Measurements from ENCODE around the gene TTN.

TTN gene

DNA sequence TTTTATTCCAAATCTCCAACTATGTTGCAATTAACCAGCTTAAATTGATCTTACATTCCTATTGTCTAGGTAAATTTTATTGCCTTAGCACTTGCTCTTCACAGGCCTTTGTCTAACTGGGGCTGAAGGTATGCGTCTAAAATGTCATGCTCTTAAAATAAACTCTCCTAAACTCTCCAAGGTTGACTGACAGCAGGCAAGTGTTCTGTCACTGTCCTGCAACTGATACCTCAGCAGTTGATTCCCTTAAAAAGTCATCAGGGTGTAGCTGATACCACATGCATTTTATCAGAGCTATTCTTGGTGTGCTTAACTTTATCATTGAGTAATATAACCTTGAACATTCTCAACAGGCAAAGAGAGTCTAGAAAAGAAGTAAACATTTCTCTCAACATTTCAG lies 680 bp downstream of the TTN start:
- Histone ChIP-seq H3K9ac (ENCODE audit: low read length) (no peak overlapping the region), H3K9me3 (ENCODE audit: insufficient read depth, low read length) (no peaks in the 10 kb centered on the region), H4K20me1 (ENCODE audit: insufficient read depth, low read length) (no peaks in the 10 kb centered on the region), H3K4me3 (ENCODE audit: low read length) (no peak overlapping the region), H3K27me3 (ENCODE audit: low read depth, low read length) (no peaks in the 10 kb centered on the region), H3K4me2 (ENCODE audit: low read length) (no peak overlapping the region), H3K4me1 (ENCODE audit: low read length) (no peaks in the 10 kb centered on the region), H2AFZ (ENCODE audit: low read depth, low read length) (no peak overlapping the region), H3K36me3 (replicated peaks; ENCODE audit: low read depth, low read length) (no peaks in the 10 kb centered on the region), H3K79me2 (ENCODE audit: low read length) (no peaks in the 10 kb centered on the region), H3K27ac (ENCODE audit: low read length) (no peak overlapping the region)
- TF ChIP-seq, protein P1, sequence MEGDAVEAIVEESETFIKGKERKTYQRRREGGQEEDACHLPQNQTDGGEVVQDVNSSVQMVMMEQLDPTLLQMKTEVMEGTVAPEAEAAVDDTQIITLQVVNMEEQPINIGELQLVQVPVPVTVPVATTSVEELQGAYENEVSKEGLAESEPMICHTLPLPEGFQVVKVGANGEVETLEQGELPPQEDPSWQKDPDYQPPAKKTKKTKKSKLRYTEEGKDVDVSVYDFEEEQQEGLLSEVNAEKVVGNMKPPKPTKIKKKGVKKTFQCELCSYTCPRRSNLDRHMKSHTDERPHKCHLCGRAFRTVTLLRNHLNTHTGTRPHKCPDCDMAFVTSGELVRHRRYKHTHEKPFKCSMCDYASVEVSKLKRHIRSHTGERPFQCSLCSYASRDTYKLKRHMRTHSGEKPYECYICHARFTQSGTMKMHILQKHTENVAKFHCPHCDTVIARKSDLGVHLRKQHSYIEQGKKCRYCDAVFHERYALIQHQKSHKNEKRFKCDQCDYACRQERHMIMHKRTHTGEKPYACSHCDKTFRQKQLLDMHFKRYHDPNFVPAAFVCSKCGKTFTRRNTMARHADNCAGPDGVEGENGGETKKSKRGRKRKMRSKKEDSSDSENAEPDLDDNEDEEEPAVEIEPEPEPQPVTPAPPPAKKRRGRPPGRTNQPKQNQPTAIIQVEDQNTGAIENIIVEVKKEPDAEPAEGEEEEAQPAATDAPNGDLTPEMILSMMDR (IDR thresholded peaks at IDR 0.05; ENCODE audit: low read depth, low read length), result no peak
- TF ChIP-seq EZH2phosphoT487 (IDR thresholded peaks at IDR 0.05; ENCODE audit: low read depth), result no peak

DNA sequence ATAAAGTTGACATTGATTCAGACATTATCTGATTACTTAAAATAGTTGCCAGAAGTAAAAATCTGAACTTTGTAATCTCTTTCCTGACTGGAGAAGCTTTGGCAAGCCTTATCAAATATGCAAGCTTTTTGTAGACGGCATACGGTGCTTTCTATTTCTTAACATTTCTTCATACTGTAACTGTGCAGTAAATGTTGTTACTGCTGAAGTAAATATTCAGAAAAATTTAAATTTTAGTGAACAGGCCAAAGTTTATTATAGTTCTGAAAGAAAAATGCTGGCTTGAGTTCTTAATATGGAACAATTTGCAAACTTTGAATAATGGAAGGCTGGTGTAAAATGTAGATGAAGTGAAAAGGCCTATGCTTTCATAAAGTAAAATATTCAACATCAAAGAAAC lies 1.8 kb downstream of the TTN start:
- TF ChIP-seq, protein P1 (IDR thresholded peaks at IDR 0.05; ENCODE audit: low read depth, low read length), result no peak
- TF ChIP-seq EZH2phosphoT487 (IDR thresholded peaks at IDR 0.05; ENCODE audit: low read depth), result no peak
- Histone ChIP-seq H3K9ac (ENCODE audit: low read length) (no peak overlapping the region), H3K27ac (ENCODE audit: low read length) (no peak overlapping the region), H3K4me3 (ENCODE audit: low read length) (no peak overlapping the region), H4K20me1 (ENCODE audit: insufficient read depth, low read length) (no peaks in the 10 kb centered on the region), H3K4me2 (ENCODE audit: low read length) (no peak overlapping the region), H3K9me3 (ENCODE audit: insufficient read depth, low read length) (no peaks in the 10 kb centered on the region), H3K27me3 (ENCODE audit: low read depth, low read length) (no peaks in the 10 kb centered on the region), H3K79me2 (ENCODE audit: low read length) (no peaks in the 10 kb centered on the region), H3K4me1 (ENCODE audit: low read length) (no peaks in the 10 kb centered on the region), H2AFZ (ENCODE audit: low read depth, low read length) (no peak overlapping the region), H3K36me3 (replicated peaks; ENCODE audit: low read depth, low read length) (no peaks in the 10 kb centered on the region)

GRCh38 chr2:178804791-178805190 lies 2.4 kb downstream of the TTN start:
- Histone ChIP-seq H3K9me3 (ENCODE audit: insufficient read depth, low read length) (no peaks in the 10 kb centered on the region), H3K79me2 (ENCODE audit: low read length) (no peaks in the 10 kb centered on the region), H3K4me1 (ENCODE audit: low read length) (no peaks in the 10 kb centered on the region), H3K36me3 (replicated peaks; ENCODE audit: low read depth, low read length) (no peaks in the 10 kb centered on the region), H3K4me3 (ENCODE audit: low read length) (no peak overlapping the region), H3K4me2 (ENCODE audit: low read length) (no peak overlapping the region), H3K27me3 (ENCODE audit: low read depth, low read length) (no peaks in the 10 kb centered on the region), H4K20me1 (ENCODE audit: insufficient read depth, low read length) (no peaks in the 10 kb centered on the region), H2AFZ (ENCODE audit: low read depth, low read length) (no peak overlapping the region), H3K27ac (ENCODE audit: low read length) (no peak overlapping the region), H3K9ac (ENCODE audit: low read length) (no peak overlapping the region)
- TF ChIP-seq, protein P1 (IDR thresholded peaks at IDR 0.05; ENCODE audit: low read depth, low read length), result peak; percentile 54
- TF ChIP-seq EZH2phosphoT487 (IDR thresholded peaks at IDR 0.05; ENCODE audit: low read depth), result no peak

GRCh38 chr2:178800510-178800909 lies 6.7 kb downstream of the TTN start:
- no peaks in the 10 kb centered on the region for H3K36me3 ChIP-seq (replicated peaks; ENCODE audit: low read depth, low read length)
- no peaks in the 10 kb centered on the region for H4K20me1 ChIP-seq (ENCODE audit: insufficient read depth, low read length)

More at GRCh38 chr2:178800510-178800909, 6.7 kb downstream of the TTN start:
- no peaks in the 10 kb centered on the region for H3K4me1 ChIP-seq (ENCODE audit: low read length)
- H3K4me2 ChIP-seq (ENCODE audit: low read length), result no peak overlapping the region
- no peak overlapping the region for H3K27ac ChIP-seq (ENCODE audit: low read length)
- TF ChIP-seq, protein P1 (IDR thresholded peaks at IDR 0.05; ENCODE audit: low read depth, low read length), result no peak
- no peak for TF ChIP-seq EZH2phosphoT487 (IDR thresholded peaks at IDR 0.05; ENCODE audit: low read depth)
- no peak overlapping the region for H3K9ac ChIP-seq (ENCODE audit: low read length)
- H3K27me3 ChIP-seq (ENCODE audit: low read depth, low read length), result no peaks in the 10 kb centered on the region
- H3K9me3 ChIP-seq (ENCODE audit: insufficient read depth, low read length), result no peaks in the 10 kb centered on the region
- no peak overlapping the region for H3K4me3 ChIP-seq (ENCODE audit: low read length)
- no peaks in the 10 kb centered on the region for H3K79me2 ChIP-seq (ENCODE audit: low read length)
- no peak overlapping the region for H2AFZ ChIP-seq (ENCODE audit: low read depth, low read length)

All from OCI-LY3 (cell line).